ENCODE data around the gene RTTN.

- no peak for TF ChIP-seq ZFP36 (IDR thresholded peaks at IDR 0.05; ENCODE audit: borderline replicate concordance, partially characterized antibody)
- no peak for TF ChIP-seq CTCF (IDR thresholded peaks at IDR 0.05)
- TF ChIP-seq POLR2A (IDR thresholded peaks at IDR 0.05; ENCODE audit: low read length): no peak
- TF ChIP-seq MYC (IDR thresholded peaks at IDR 0.05; ENCODE audit: borderline replicate concordance, low read length): no peak
- no peak for TF ChIP-seq CHD2 (IDR thresholded peaks at IDR 0.05; ENCODE audit: low read length, partially characterized antibody)
- no peak for TF ChIP-seq CBX2 (IDR thresholded peaks at IDR 0.05; ENCODE audit: borderline replicate concordance, low read depth)
- TF ChIP-seq, protein P1, sequence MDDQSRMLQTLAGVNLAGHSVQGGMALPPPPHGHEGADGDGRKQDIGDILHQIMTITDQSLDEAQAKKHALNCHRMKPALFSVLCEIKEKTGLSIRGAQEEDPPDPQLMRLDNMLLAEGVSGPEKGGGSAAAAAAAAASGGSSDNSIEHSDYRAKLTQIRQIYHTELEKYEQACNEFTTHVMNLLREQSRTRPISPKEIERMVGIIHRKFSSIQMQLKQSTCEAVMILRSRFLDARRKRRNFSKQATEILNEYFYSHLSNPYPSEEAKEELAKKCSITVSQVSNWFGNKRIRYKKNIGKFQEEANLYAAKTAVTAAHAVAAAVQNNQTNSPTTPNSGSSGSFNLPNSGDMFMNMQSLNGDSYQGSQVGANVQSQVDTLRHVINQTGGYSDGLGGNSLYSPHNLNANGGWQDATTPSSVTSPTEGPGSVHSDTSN (IDR thresholded peaks at IDR 0.05): no peak
- no peak for TF ChIP-seq SREBF2 (IDR thresholded peaks at IDR 0.05)
These were observed 136.1 kb downstream of the RTTN start for GRCh38 chr18:70069382-70069781.

Data from A549 (cell line).